CD4-positive, alpha-beta T cell (primary cell): ENCODE results near the gene TLX2. TPM values are rescaled to one million over a fixed set of nuclear protein-coding genes. Genes with fewer than 3 reads are reported as not detected.
"Not testable (repeated sequence)": the region's sequence is repeated elsewhere in the genome, so short reads cannot be mapped to it uniquely, and the experiment has no call there.

Source experiments
- ATAC-seq: fragments of 200-7000 bp; cut with Tn5 transposase; one replicate; pipeline ENCODE4 v1.10.0; 2022; ENCODE audit warnings: mild to moderate bottlenecking; ENCODE audit not compliant: poor library complexity
- CTCF ChIA-PET: fragments of 350-600 bp; sonication (Branson Sonifier 250); formaldehyde crosslinking; loops from one replicate; lab custom pipeline; 2021; ENCODE audit warnings: antibody characterized with exemption, inconsistent platforms; lab: Charles Lee
- POLR2A ChIA-PET: fragments of 350-600 bp; sonication (Branson Sonifier 250); formaldehyde crosslinking; loops from one replicate; lab custom pipeline; 2021; ENCODE audit warnings: antibody characterized with exemption, inconsistent platforms; lab: Charles Lee
- DNase-seq, 14 experiments: peaks; one replicate each; pipeline ENCODE4 v3.0.0-alpha.2; 2013 to 2020; ENCODE audit warnings: mixed read lengths in 2 of 14
- H3K27ac ChIP-seq, 2 donors: one replicate each; pipeline versions ENCODE4 v1.5.1 to v1.7.0; 2013; ENCODE audit warnings: low read length in 2 of 2, low read depth in 1 of 2, mild to moderate bottlenecking in 1 of 2
- H3K27me3 ChIP-seq, 2 experiments: 1 replicate in 1 of 2; 2 replicates in 1 of 2; pipeline versions ENCODE4 v1.6.1 to v1.7.0; 2013; ENCODE audit warnings: low read length in 2 of 2, control low read depth in 1 of 2, mild to moderate bottlenecking in 1 of 2, moderate library complexity in 1 of 2; ENCODE audit not compliant: insufficient read depth in 2 of 2, control insufficient read depth in 1 of 2
- H3K36me3 ChIP-seq: one replicate; pipeline ENCODE4 v1.6.1; 2013; ENCODE audit warnings: low read length, control low read depth; ENCODE audit not compliant: insufficient read depth
- H3K4me1 ChIP-seq: one replicate; pipeline ENCODE4 v1.6.1; 2013; ENCODE audit warnings: low read length, control low read depth; ENCODE audit not compliant: insufficient read depth
- H3K4me3 ChIP-seq: one replicate; pipeline ENCODE4 v1.5.1; 2013; ENCODE audit warnings: mild to moderate bottlenecking, low read length, moderate library complexity
- H3K9me3 ChIP-seq, 2 experiments: 1 replicate in 1 of 2; 2 replicates in 1 of 2; pipeline versions ENCODE4 v1.6.1 to v1.7.0; 2013; ENCODE audit warnings: low read length in 2 of 2, mild to moderate bottlenecking in 2 of 2, control low read depth in 1 of 2, moderate library complexity in 1 of 2; ENCODE audit not compliant: control insufficient read depth in 1 of 2, insufficient read depth in 1 of 2
- H3K27ac Mint-ChIP-seq: one replicate; pipeline ENCODE4 v1.8.0; 2020; ENCODE audit warnings: mixed read lengths
- H3K27me3 Mint-ChIP-seq: one replicate; pipeline ENCODE4 v1.8.0; 2021; ENCODE audit warnings: mixed read lengths
- H3K36me3 Mint-ChIP-seq: one replicate; pipeline ENCODE4 v1.8.0; 2021; ENCODE audit warnings: low read depth, mixed read lengths
- H3K4me1 Mint-ChIP-seq: one replicate; pipeline ENCODE4 v1.8.0; 2021; ENCODE audit warnings: low read depth, mixed read lengths
- H3K4me3 Mint-ChIP-seq: one replicate; pipeline ENCODE4 v1.8.0; 2020; ENCODE audit warnings: mild to moderate bottlenecking, mixed read lengths
- H3K9me3 Mint-ChIP-seq: one replicate; pipeline ENCODE4 v1.8.0; 2020; ENCODE audit warnings: mixed read lengths
- intact Hi-C, 2 experiments: fragments of 100-400 bp; cut with DNase I in 1 of 2; cut with micrococcal nuclease in 1 of 2; formaldehyde crosslinking; loops; one replicate each; pipeline versions ENCODE4 v1.15.1 to v1.9.0; 2023 to 2025; cut with DNase I, micrococcal nuclease
- polyA plus RNA-seq, 2 donors: library from polyadenylated mRNA; unstranded; fragments of 120-200 nt; gene quantifications; one replicate each; pipeline ENCODE4 v1.2.1, GENCODE V29; 2013
- total RNA-seq, 174 experiments: library from RNA in 2 of 174; stranded (reverse) in 2 of 174; gene quantifications; one replicate each; pipeline ENCODE4 v1.2.3 and lab custom pipeline; 2021 to 2026
- TF ChIP-seq, protein P1 (sequence below): fragments of 200-600 bp; IDR thresholded peaks from one replicate; pipeline ENCODE4 v1.8.0; 2022; ENCODE audit warnings: antibody characterized with exemption, mild to moderate bottlenecking

Gene TLX2
- total RNA-seq = under 1 TPM; 0.14 to 0.30 TPM
- polyA plus RNA-seq (2013, experiment 1 of 2) = 0.13 TPM
- 0.16 TPM for polyA plus RNA-seq (2013, experiment 2 of 2)
- total RNA-seq (lab: John Stamatoyannopoulos, UW) = 0 to 0.70 (median 0.16) reads per million in 172 experiments

DNA sequence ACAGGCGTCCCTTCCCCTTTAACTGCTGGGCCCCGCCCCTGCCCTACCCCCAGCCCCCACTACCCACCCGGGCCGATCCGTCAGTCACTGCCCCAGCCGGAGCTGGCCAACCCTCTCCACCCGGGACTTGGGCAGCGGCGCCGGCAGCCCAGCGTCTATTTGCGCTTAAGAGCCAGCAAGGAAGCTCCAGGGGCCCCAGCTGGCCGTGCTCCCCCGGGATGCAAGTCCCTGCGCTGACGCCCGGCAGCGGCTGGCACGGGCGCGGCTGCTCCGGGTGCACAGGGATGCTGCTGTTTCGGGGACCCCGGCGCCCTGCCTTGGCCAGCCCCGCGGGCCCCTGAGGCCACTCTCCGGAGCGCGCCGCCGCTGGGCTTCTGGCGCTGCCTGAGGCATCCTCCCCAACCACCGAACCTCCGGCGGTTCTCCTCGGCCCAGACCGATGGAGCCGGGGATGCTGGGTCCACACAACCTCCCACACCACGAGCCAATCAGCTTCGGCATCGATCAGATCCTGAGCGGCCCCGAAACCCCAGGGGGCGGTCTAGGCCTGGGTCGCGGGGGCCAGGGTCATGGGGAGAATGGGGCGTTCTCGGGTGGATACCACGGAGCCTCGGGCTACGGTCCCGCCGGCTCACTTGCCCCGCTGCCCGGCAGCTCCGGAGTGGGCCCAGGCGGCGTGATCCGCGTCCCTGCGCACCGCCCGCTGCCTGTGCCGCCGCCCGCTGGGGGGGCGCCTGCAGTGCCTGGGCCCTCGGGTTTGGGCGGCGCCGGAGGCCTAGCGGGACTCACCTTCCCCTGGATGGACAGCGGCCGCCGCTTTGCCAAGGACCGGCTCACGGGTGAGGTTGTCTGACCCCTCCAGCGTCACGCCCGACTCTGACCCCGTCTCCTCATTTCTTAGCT is at the start of gene TLX2:
Gene TLX2 (plus strand): TSS at position 83 of the 903 bp plus-strand sequence. CDS start 357 bp downstream, at position 440.
- DNase-seq (peak in 2 of 14 experiments; percentile 34 to 37), ATAC-seq (peak; percentile 12)
- Mint-ChIP-seq H3K27me3 (peaks cover 88% of the 10 kb centered on the region), H3K27ac (no peak within 1 kb of the TSS), H3K4me1 (peaks cover 18% of the 10 kb centered on the region), H3K4me3 (peak within 1 kb of the TSS; percentile 74), H3K36me3 (no peaks in the 10 kb centered on the region), H3K9me3 (no peaks in the 10 kb centered on the region)
- intact Hi-C loops = loop anchor here in 1 of 2 experiments (2.0 kb wide), 1 partner anchor 14 kb away; the partner anchor contains the start of genes AUP1 and HTRA2
- Histone ChIP-seq H3K27me3 (peaks cover 72 to 73% of the 10 kb centered on the region in 2 experiments), H3K4me1 (peaks cover 40% of the 10 kb centered on the region), H3K36me3 (no peaks in the 10 kb centered on the region), H3K9me3 (peaks cover 0 to 36% of the 10 kb centered on the region in 2 experiments), H3K27ac (no peak within 1 kb of the TSS), H3K4me3 (peak within 1 kb of the TSS; percentile 54)
- TF ChIP-seq, protein P1, sequence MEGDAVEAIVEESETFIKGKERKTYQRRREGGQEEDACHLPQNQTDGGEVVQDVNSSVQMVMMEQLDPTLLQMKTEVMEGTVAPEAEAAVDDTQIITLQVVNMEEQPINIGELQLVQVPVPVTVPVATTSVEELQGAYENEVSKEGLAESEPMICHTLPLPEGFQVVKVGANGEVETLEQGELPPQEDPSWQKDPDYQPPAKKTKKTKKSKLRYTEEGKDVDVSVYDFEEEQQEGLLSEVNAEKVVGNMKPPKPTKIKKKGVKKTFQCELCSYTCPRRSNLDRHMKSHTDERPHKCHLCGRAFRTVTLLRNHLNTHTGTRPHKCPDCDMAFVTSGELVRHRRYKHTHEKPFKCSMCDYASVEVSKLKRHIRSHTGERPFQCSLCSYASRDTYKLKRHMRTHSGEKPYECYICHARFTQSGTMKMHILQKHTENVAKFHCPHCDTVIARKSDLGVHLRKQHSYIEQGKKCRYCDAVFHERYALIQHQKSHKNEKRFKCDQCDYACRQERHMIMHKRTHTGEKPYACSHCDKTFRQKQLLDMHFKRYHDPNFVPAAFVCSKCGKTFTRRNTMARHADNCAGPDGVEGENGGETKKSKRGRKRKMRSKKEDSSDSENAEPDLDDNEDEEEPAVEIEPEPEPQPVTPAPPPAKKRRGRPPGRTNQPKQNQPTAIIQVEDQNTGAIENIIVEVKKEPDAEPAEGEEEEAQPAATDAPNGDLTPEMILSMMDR = no peak
- POLR2A ChIA-PET = interaction anchor here (1.0 to 2.0 kb wide), 3 partner anchors 11 to 60 kb away, joined by 3 to 10 read pairs (median 6); partner anchors contain the start of genes AUP1 and HTRA2
- CTCF ChIA-PET = interaction anchor here (0.9 kb wide), 1 partner anchor 15 kb away, joined by 4 read pairs; the partner anchor contains the start of genes AUP1 and HTRA2

DNA sequence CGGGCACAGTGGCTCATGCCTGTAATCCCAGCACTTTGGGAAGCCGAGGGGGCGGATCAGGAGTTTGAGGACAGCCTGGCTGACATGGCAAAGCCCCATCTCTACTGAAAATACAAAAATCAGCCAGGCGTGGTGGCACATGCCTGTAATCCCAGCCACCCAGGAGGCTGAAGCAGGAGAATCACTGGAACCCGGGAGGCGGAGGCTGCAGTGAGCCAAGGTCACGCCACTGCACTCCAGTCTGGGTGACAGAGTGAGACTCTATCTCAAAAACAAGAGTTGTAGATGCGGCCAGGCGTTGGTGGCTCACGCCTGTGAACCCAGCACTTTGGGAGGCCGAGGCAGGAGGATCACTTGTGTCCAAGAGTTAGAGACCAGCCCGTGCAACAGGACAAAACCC is 43.5 kb upstream of the TLX2 start:
- peaks cover 34% of the 10 kb centered on the region for H3K36me3 Mint-ChIP-seq
- peaks cover 35% of the 10 kb centered on the region for H3K4me1 ChIP-seq
- H3K36me3 ChIP-seq = peaks cover 17% of the 10 kb centered on the region
- ChIA-PET CTCF (interaction anchor here (0.6 to 1.0 kb wide), 2 partner anchors 13 to 691 kb away, joined by 3 read pairs; partner anchors contain the start of genes DUSP11 and WBP1), POLR2A (interaction anchor here (3.8 to 9.1 kb wide), 2 partner anchors 11 to 14 kb away, joined by 86 to 225 read pairs; partner anchors contain the start of genes CCDC142, INO80B, TTC31 and WBP1)
- H3K4me3 ChIP-seq, ATAC-seq, H3K27me3 Mint-ChIP-seq, DNase-seq, H3K9me3 ChIP-seq, H3K27me3 ChIP-seq, H3K27ac ChIP-seq, H3K9me3 Mint-ChIP-seq: not testable (repeated sequence)
- H3K27ac Mint-ChIP-seq = peak overlapping the region; percentile 83
- intact Hi-C loops = loop anchor here (5.0 kb wide), 2 partner anchors 48 to 78 kb away; partner anchors contain the start of genes C2orf81 (in 1 of the 2) and WDR54 (in 1 of the 2)
- H3K4me3 Mint-ChIP-seq = peak overlapping the region; percentile 79
- peaks cover 30% of the 10 kb centered on the region for H3K4me1 Mint-ChIP-seq

GRCh38 chr2:74471332-74472065 is 42.8 kb upstream of the TLX2 start:
- intact Hi-C loops = loop anchor here (1.0 to 5.0 kb wide), 6 partner anchors 11 to 79 kb away; partner anchors contain the start of genes C2orf81 (in 1 of the 2), CCDC142 (in 1 of the 2), INO80B (in 1 of the 2) and TTC31 (in 1 of the 2)
- Mint-ChIP-seq H3K27me3 (no peaks in the 10 kb centered on the region), H3K4me3 (peak overlapping the region; percentile 95), H3K4me1 (peaks cover 25% of the 10 kb centered on the region), H3K36me3 (peaks cover 34% of the 10 kb centered on the region), H3K9me3 (no peaks in the 10 kb centered on the region), H3K27ac (peak overlapping the region; percentile 96)
- peaks cover 19% of the 10 kb centered on the region for H3K36me3 ChIP-seq
- peaks cover 30% of the 10 kb centered on the region for H3K4me1 ChIP-seq
- H3K27me3 ChIP-seq = no peaks in the 10 kb centered on the region
- ChIA-PET POLR2A (interaction anchor here (1.2 to 9.1 kb wide), 6 partner anchors 10 to 59 kb away, joined by 5 to 225 read pairs (median 15); partner anchors contain the start of genes AUP1, C2orf81, CCDC142 and HTRA2), CTCF (interaction anchor here (0.6 to 2.1 kb wide), 4 partner anchors 13 to 692 kb away, joined by 3 to 8 read pairs (median 4); partner anchors contain the start of genes DUSP11, INO80B and WBP1)
- ATAC-seq (no peak), DNase-seq (peak in 1 of 14 experiments; percentile 21)
- TF ChIP-seq, protein P1 = no peak
- peak overlapping the region; percentile 80 for H3K4me3 ChIP-seq
- no peaks in the 10 kb centered on the region for H3K9me3 ChIP-seq
- peak overlapping the region; percentile 85 to 91 for H3K27ac ChIP-seq
